HFFc6 (cell line): ENCODE measurements around the gene KCNIP4. TPM values are rescaled to one million over a fixed set of nuclear protein-coding genes. Genes with fewer than 3 reads are reported as not detected.

Experiments
- DNase-seq: peaks from one replicate; pipeline ENCODE4 v3.0.0-alpha.2; 2018
- H3K27ac Mint-ChIP-seq: 2 replicates; pipeline ENCODE4 v1.8.0; 2020; ENCODE audit warnings: mild to moderate bottlenecking, mixed read lengths
- H3K27me3 Mint-ChIP-seq: 2 replicates; pipeline ENCODE4 v1.8.0; 2021; ENCODE audit warnings: mild to moderate bottlenecking, moderate library complexity, mixed read lengths; ENCODE audit not compliant: insufficient read depth
- H3K36me3 Mint-ChIP-seq: 2 replicates; pipeline ENCODE4 v1.8.0; 2021; ENCODE audit warnings: low read depth, mixed read lengths
- H3K4me1 Mint-ChIP-seq: 2 replicates; pipeline ENCODE4 v1.8.0; 2020; ENCODE audit warnings: low read depth, mixed read lengths
- H3K4me3 Mint-ChIP-seq: 2 replicates; pipeline ENCODE4 v1.8.0; 2020; ENCODE audit warnings: mild to moderate bottlenecking, moderate library complexity, mixed read lengths
- H3K9me3 Mint-ChIP-seq: 2 replicates; pipeline ENCODE4 v1.8.0; 2020; ENCODE audit warnings: mild to moderate bottlenecking, mixed read lengths
- total RNA-seq, 6 experiments: library from RNA; stranded (reverse); fragmentation: NEBNext Ultra II Directional; extraction: Animal tissue kit (Norgen Biotek cat#: 25700); gene quantifications; 2 replicates in 1 of 6; 3 replicates in 5 of 6; pipeline ENCODE4 v1.2.3, GENCODE V29; 2021
- TF ChIP-seq, protein P1 (sequence below): fragments of 200-600 bp; sonication (generic); IDR thresholded peaks from 2 replicates; pipeline ENCODE4 v1.5.0; 2021; ENCODE audit warnings: antibody characterized with exemption, mild to moderate bottlenecking

KCNIP4 gene
- total RNA-seq, 6 experiments from 2014 or later: not detected

DNA sequence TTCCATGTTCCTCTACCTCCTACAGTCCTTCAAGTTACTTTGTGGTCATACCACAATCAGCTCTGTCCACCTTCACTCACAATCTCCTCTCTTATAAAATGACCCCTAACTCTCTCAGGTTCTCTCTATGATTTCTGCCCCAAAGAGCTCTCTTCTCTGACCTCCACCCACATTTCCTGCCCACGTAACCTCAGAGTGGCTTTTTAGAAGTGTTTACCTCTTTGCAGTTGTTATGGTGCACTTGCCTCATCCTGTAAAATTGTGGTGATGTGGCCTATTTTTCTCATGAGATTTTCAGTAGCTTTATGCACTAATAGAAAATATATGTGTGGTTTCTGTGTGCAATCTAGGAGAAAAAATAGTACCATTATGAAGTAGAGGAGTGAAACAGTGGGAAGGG, 1032.5 kb downstream of the KCNIP4 start:
- Mint-ChIP-seq H3K4me1 (no peaks in the 10 kb centered on the region), H3K27ac (no peak overlapping the region), H3K27me3 (no peaks in the 10 kb centered on the region), H3K4me3 (no peak overlapping the region), H3K36me3 (no peaks in the 10 kb centered on the region), H3K9me3 (peaks cover 3% of the 10 kb centered on the region; the same call in 1 of the 2 replicates)
- TF ChIP-seq, protein P1, sequence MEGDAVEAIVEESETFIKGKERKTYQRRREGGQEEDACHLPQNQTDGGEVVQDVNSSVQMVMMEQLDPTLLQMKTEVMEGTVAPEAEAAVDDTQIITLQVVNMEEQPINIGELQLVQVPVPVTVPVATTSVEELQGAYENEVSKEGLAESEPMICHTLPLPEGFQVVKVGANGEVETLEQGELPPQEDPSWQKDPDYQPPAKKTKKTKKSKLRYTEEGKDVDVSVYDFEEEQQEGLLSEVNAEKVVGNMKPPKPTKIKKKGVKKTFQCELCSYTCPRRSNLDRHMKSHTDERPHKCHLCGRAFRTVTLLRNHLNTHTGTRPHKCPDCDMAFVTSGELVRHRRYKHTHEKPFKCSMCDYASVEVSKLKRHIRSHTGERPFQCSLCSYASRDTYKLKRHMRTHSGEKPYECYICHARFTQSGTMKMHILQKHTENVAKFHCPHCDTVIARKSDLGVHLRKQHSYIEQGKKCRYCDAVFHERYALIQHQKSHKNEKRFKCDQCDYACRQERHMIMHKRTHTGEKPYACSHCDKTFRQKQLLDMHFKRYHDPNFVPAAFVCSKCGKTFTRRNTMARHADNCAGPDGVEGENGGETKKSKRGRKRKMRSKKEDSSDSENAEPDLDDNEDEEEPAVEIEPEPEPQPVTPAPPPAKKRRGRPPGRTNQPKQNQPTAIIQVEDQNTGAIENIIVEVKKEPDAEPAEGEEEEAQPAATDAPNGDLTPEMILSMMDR: no peak
- DNase-seq: no peak

DNA sequence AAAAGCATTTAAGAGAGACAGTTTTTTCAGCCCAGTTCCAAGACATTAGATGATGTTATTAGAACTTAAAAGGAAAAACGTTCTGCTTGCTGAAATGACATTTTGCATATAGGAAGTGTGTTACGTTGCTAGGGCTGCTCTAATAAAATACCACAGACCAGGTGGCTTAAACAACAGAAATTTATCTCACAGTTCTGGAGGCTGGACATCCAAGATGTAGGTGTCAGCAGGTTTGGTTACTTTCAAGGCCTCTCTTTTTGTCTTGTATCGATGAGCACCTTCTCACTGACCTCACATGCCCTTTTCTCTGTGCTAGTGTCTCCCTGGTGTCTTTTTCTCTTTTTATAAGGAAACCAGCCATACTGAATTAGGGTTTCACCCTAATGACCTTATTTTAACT, 1043.6 kb downstream of the KCNIP4 start:
- TF ChIP-seq, protein P1: no peak
- H3K36me3 Mint-ChIP-seq: no peaks in the 10 kb centered on the region
- H3K4me3 Mint-ChIP-seq: no peak overlapping the region
- DNase-seq: no peak
- H3K4me1 Mint-ChIP-seq: no peaks in the 10 kb centered on the region
- no peak overlapping the region for H3K27ac Mint-ChIP-seq
- H3K27me3 Mint-ChIP-seq: peaks cover 2% of the 10 kb centered on the region
- H3K9me3 Mint-ChIP-seq: peaks cover 4% of the 10 kb centered on the region; the same call in 1 of the 2 replicates

DNA sequence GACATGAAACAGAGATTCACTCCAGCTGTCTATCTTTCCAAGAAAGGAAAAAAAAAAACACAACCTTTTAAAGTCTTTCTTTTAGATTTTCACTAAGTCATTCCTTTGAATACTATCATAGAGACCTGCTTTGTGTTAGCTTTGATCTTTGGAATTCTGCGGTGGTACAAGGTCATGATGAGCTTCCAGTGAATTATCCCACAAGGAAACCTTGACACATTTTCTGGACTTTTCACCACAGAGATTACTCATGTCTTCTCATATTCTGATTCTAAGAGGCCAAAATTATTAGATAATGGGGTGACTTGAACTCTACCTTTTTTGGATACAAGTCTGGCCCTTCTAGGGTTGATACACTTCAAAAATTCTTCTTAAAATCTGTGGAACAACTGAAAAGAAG, 1046.7 kb downstream of the KCNIP4 start:
- Mint-ChIP-seq H3K27me3 (peaks cover 2% of the 10 kb centered on the region), H3K9me3 (peaks cover 4% of the 10 kb centered on the region; the same call in 1 of the 2 replicates), H3K4me1 (no peaks in the 10 kb centered on the region), H3K27ac (no peak overlapping the region), H3K36me3 (no peaks in the 10 kb centered on the region), H3K4me3 (no peak overlapping the region)
- DNase-seq: no peak
- TF ChIP-seq, protein P1: no peak

DNA sequence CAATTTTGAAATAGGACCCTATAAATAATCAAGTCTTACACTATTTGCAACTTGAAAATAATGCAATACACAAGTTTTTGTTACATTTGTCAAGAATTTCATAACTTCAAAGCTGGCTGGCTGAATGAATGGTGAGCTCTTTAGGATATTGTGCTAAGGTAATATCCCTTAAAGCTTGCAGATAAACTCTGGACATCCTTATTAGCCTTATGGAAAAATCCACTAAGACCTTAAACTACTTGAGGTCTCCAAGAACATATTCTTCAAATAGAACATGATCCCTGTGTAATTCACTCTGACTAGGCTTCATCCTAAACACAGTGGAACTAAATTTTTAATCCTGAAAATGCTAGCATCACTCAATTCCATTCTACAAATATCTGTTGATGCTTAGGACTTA, 1049.0 kb downstream of the KCNIP4 start:
- TF ChIP-seq, protein P1: no peak
- no peaks in the 10 kb centered on the region for H3K36me3 Mint-ChIP-seq
- DNase-seq: no peak
- H3K27ac Mint-ChIP-seq: no peak overlapping the region
- peaks cover 1% of the 10 kb centered on the region; the same call in 1 of the 2 replicates for H3K9me3 Mint-ChIP-seq
- no peak overlapping the region for H3K4me3 Mint-ChIP-seq
- no peaks in the 10 kb centered on the region for H3K4me1 Mint-ChIP-seq
- H3K27me3 Mint-ChIP-seq: no peaks in the 10 kb centered on the region; the same call in 1 of the 2 replicates

DNA sequence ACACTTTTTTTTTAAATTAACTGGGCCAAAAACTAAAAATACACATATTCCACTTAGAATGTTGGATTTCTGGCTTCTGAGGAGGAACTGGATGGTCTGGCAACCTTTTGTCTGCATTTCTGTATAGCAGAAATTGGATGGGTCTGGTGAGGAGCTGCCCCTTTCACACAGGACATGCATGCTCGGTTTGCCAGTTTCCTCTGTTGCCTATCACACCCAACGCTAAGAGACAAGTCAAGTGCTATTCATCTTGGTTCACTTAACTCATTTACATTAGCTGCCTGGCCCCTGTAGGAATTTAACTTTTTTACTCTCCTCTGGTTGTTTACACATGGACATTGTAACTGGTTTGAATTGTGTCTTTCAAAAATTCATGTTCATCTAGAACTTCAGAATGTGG, 1052.6 kb downstream of the KCNIP4 start:
- Mint-ChIP-seq H3K36me3 (no peaks in the 10 kb centered on the region), H3K27ac (no peak overlapping the region), H3K4me1 (peaks cover 5% of the 10 kb centered on the region; the same call in 1 of the 2 replicates), H3K9me3 (no peaks in the 10 kb centered on the region), H3K4me3 (no peak overlapping the region), H3K27me3 (no peaks in the 10 kb centered on the region; the same call in 1 of the 2 replicates)
- TF ChIP-seq, protein P1: no peak
- DNase-seq: no peak

DNA sequence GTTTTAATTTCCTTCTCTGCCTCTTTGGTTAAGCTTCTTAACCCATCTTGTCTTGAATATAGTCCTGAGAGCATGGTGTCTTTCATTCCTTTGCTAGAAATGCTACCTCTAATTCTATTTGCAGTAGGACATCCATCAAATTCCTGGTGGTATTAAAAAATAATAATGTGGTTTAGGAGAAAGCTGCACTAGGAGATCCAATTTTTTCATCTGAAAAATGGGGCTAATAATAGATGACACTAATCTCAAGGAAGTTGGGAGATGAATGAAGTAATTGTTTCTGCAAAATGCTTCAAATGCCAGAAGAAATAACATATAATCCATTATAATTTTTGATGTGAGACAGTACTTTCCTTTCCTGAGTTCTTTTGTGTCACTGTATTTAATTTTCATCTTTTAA, 1053.4 kb downstream of the KCNIP4 start:
- H3K4me1 Mint-ChIP-seq: peaks cover 12% of the 10 kb centered on the region; the same call in 1 of the 2 replicates
- H3K9me3 Mint-ChIP-seq: no peaks in the 10 kb centered on the region
- no peaks in the 10 kb centered on the region; the same call in 1 of the 2 replicates for H3K27me3 Mint-ChIP-seq
- no peak for DNase-seq
- TF ChIP-seq, protein P1: no peak
- H3K36me3 Mint-ChIP-seq: no peaks in the 10 kb centered on the region
- no peak overlapping the region for H3K27ac Mint-ChIP-seq
- H3K4me3 Mint-ChIP-seq: no peak overlapping the region
